ENCODE results near the gene RNF169.

The RNF169 gene

GRCh38 chr11:74748211-74749126, at the start of gene RNF169:
RNF169 (plus strand) TSS chr11:74748849; CDS start chr11:74748881, 32 bp downstream.
- Histone ChIP-seq H3K4me1 (ENCODE audit: control insufficient read depth in 1 of 2, insufficient read depth in 2 of 2, low read length in 2 of 2) (peaks cover 16 to 21% of the 10 kb centered on the region in 2 donors), H3K36me3 (ENCODE audit: control insufficient read depth in 1 of 2, insufficient read depth in 2 of 2, low read length in 2 of 2) (no peaks in the 10 kb centered on the region), H3K9me3 (ENCODE audit: control insufficient read depth in 1 of 2, low read length in 2 of 2) (no peaks in the 10 kb centered on the region), H3K27me3 (ENCODE audit: low read depth, low read length) (no peaks in the 10 kb centered on the region), H3K27ac (ENCODE audit: low read length) (peak within 1 kb of the TSS; percentile 83), H3K4me3 (ENCODE audit: low read depth in 1 of 2, low read length in 2 of 2) (peak within 1 kb of the TSS; percentile 85 to 92)

- no peak overlapping the region for H3K4me3 ChIP-seq (ENCODE audit: low read depth in 1 of 2, low read length in 2 of 2)
- H3K27me3 ChIP-seq (ENCODE audit: low read depth, low read length) = no peaks in the 10 kb centered on the region
- peaks cover 5 to 11% of the 10 kb centered on the region in 2 donors for H3K4me1 ChIP-seq (ENCODE audit: control insufficient read depth in 1 of 2, insufficient read depth in 2 of 2, low read length in 2 of 2)
- H3K27ac ChIP-seq (ENCODE audit: low read length) = no peak overlapping the region
- no peaks in the 10 kb centered on the region for H3K36me3 ChIP-seq (ENCODE audit: control insufficient read depth in 1 of 2, insufficient read depth in 2 of 2, low read length in 2 of 2)
- H3K9me3 ChIP-seq (ENCODE audit: control insufficient read depth in 1 of 2, low read length in 2 of 2) = no peaks in the 10 kb centered on the region
These were observed 48.8 kb upstream of the RNF169 start for GRCh38 chr11:74699615-74700396.

- H3K36me3 ChIP-seq (ENCODE audit: control insufficient read depth in 1 of 2, insufficient read depth in 2 of 2, low read length in 2 of 2) = no peaks in the 10 kb centered on the region
These were observed 47.3 kb upstream of the RNF169 start for GRCh38 chr11:74701351-74701750.

GRCh38 chr11:74702383-74703007, 46.2 kb upstream of the RNF169 start:
- no peak overlapping the region for H3K27ac ChIP-seq (ENCODE audit: low read length)
- H3K4me1 ChIP-seq (ENCODE audit: control insufficient read depth in 1 of 2, insufficient read depth in 2 of 2, low read length in 2 of 2) = peaks cover 0 to 2% of the 10 kb centered on the region in 2 donors
- H3K27me3 ChIP-seq (ENCODE audit: low read depth, low read length) = no peaks in the 10 kb centered on the region
- H3K9me3 ChIP-seq (ENCODE audit: control insufficient read depth in 1 of 2, low read length in 2 of 2) = no peaks in the 10 kb centered on the region
- H3K4me3 ChIP-seq (ENCODE audit: low read depth in 1 of 2, low read length in 2 of 2) = no peak overlapping the region
- H3K36me3 ChIP-seq (ENCODE audit: control insufficient read depth in 1 of 2, insufficient read depth in 2 of 2, low read length in 2 of 2) = no peaks in the 10 kb centered on the region

More at GRCh38 chr11:74701351-74701750, 47.3 kb upstream of the RNF169 start:
- Histone ChIP-seq H3K27me3 (ENCODE audit: low read depth, low read length) (no peaks in the 10 kb centered on the region), H3K4me1 (ENCODE audit: control insufficient read depth in 1 of 2, insufficient read depth in 2 of 2, low read length in 2 of 2) (peaks cover 4 to 11% of the 10 kb centered on the region in 2 donors), H3K4me3 (ENCODE audit: low read depth in 1 of 2, low read length in 2 of 2) (no peak overlapping the region), H3K27ac (ENCODE audit: low read length) (no peak overlapping the region), H3K9me3 (ENCODE audit: control insufficient read depth in 1 of 2, low read length in 2 of 2) (no peaks in the 10 kb centered on the region)

- Histone ChIP-seq H3K27me3 (ENCODE audit: low read depth, low read length) (no peaks in the 10 kb centered on the region), H3K4me1 (ENCODE audit: control insufficient read depth in 1 of 2, insufficient read depth in 2 of 2, low read length in 2 of 2) (no peaks in the 10 kb centered on the region), H3K4me3 (ENCODE audit: low read depth in 1 of 2, low read length in 2 of 2) (no peak overlapping the region), H3K27ac (ENCODE audit: low read length) (no peak overlapping the region), H3K36me3 (ENCODE audit: control insufficient read depth in 1 of 2, insufficient read depth in 2 of 2, low read length in 2 of 2) (no peaks in the 10 kb centered on the region), H3K9me3 (ENCODE audit: control insufficient read depth in 1 of 2, low read length in 2 of 2) (no peaks in the 10 kb centered on the region)
These were observed 45.4 kb upstream of the RNF169 start for GRCh38 chr11:74703211-74703610.

GRCh38 chr11:74707182-74707581, 41.5 kb upstream of the RNF169 start:
- Histone ChIP-seq H3K4me1 (ENCODE audit: control insufficient read depth in 1 of 2, insufficient read depth in 2 of 2, low read length in 2 of 2) (peaks cover 5 to 8% of the 10 kb centered on the region in 2 donors), H3K9me3 (ENCODE audit: control insufficient read depth in 1 of 2, low read length in 2 of 2) (no peaks in the 10 kb centered on the region), H3K27me3 (ENCODE audit: low read depth, low read length) (no peaks in the 10 kb centered on the region), H3K27ac (ENCODE audit: low read length) (no peak overlapping the region), H3K4me3 (ENCODE audit: low read depth in 1 of 2, low read length in 2 of 2) (no peak overlapping the region), H3K36me3 (ENCODE audit: control insufficient read depth in 1 of 2, insufficient read depth in 2 of 2, low read length in 2 of 2) (no peaks in the 10 kb centered on the region)

GRCh38 chr11:74707602-74708510, 40.8 kb upstream of the RNF169 start:
- no peak overlapping the region for H3K4me3 ChIP-seq (ENCODE audit: low read depth in 1 of 2, low read length in 2 of 2)
- H3K36me3 ChIP-seq (ENCODE audit: control insufficient read depth in 1 of 2, insufficient read depth in 2 of 2, low read length in 2 of 2) = no peaks in the 10 kb centered on the region
- peaks cover 5 to 8% of the 10 kb centered on the region in 2 donors for H3K4me1 ChIP-seq (ENCODE audit: control insufficient read depth in 1 of 2, insufficient read depth in 2 of 2, low read length in 2 of 2)
- no peak overlapping the region for H3K27ac ChIP-seq (ENCODE audit: low read length)
- no peaks in the 10 kb centered on the region for H3K9me3 ChIP-seq (ENCODE audit: control insufficient read depth in 1 of 2, low read length in 2 of 2)
- H3K27me3 ChIP-seq (ENCODE audit: low read depth, low read length) = no peaks in the 10 kb centered on the region

- Histone ChIP-seq H3K36me3 (ENCODE audit: control insufficient read depth in 1 of 2, insufficient read depth in 2 of 2, low read length in 2 of 2) (no peaks in the 10 kb centered on the region), H3K27ac (ENCODE audit: low read length) (no peak overlapping the region), H3K4me3 (ENCODE audit: low read depth in 1 of 2, low read length in 2 of 2) (no peak overlapping the region), H3K9me3 (ENCODE audit: control insufficient read depth in 1 of 2, low read length in 2 of 2) (no peaks in the 10 kb centered on the region), H3K4me1 (ENCODE audit: control insufficient read depth in 1 of 2, insufficient read depth in 2 of 2, low read length in 2 of 2) (peaks cover 5 to 8% of the 10 kb centered on the region in 2 donors), H3K27me3 (ENCODE audit: low read depth, low read length) (no peaks in the 10 kb centered on the region)
These were observed 39.5 kb upstream of the RNF169 start for GRCh38 chr11:74709175-74709574.

- H3K4me3 ChIP-seq (ENCODE audit: low read depth in 1 of 2, low read length in 2 of 2) = no peak overlapping the region
- no peaks in the 10 kb centered on the region for H3K9me3 ChIP-seq (ENCODE audit: control insufficient read depth in 1 of 2, low read length in 2 of 2)
- no peak overlapping the region for H3K27ac ChIP-seq (ENCODE audit: low read length)
- no peaks in the 10 kb centered on the region for H3K27me3 ChIP-seq (ENCODE audit: low read depth, low read length)
- no peaks in the 10 kb centered on the region for H3K36me3 ChIP-seq (ENCODE audit: control insufficient read depth in 1 of 2, insufficient read depth in 2 of 2, low read length in 2 of 2)
- H3K4me1 ChIP-seq (ENCODE audit: control insufficient read depth in 1 of 2, insufficient read depth in 2 of 2, low read length in 2 of 2) = peaks cover 5 to 8% of the 10 kb centered on the region in 2 donors
These were observed 38.2 kb upstream of the RNF169 start for GRCh38 chr11:74710281-74710938.

GRCh38 chr11:74713686-74714085, 35.0 kb upstream of the RNF169 start:
- no peaks in the 10 kb centered on the region for H3K36me3 ChIP-seq (ENCODE audit: control insufficient read depth in 1 of 2, insufficient read depth in 2 of 2, low read length in 2 of 2)
- H3K4me3 ChIP-seq (ENCODE audit: low read depth in 1 of 2, low read length in 2 of 2) = no peak overlapping the region
- no peaks in the 10 kb centered on the region for H3K27me3 ChIP-seq (ENCODE audit: low read depth, low read length)

More at GRCh38 chr11:74713686-74714085, 35.0 kb upstream of the RNF169 start:
- H3K9me3 ChIP-seq (ENCODE audit: control insufficient read depth in 1 of 2, low read length in 2 of 2) = no peaks in the 10 kb centered on the region
- no peak overlapping the region for H3K27ac ChIP-seq (ENCODE audit: low read length)
- peaks cover 9 to 24% of the 10 kb centered on the region in 2 donors for H3K4me1 ChIP-seq (ENCODE audit: control insufficient read depth in 1 of 2, insufficient read depth in 2 of 2, low read length in 2 of 2)

All from muscle layer of duodenum (tissue), 2 donors.